Tibial nerve (tissue), 4 donors: Measurements from ENCODE around the gene PIGB.

Experiments used
- EP300 ChIP-seq, 2 donors: sonication (generic); formaldehyde crosslinking; IDR thresholded peaks; one replicate each; pipeline ENCODE4 v1.6.1; 2017; ENCODE audit warnings: antibody characterized with exemption in 2 of 2, mild to moderate bottlenecking in 1 of 2
- TF ChIP-seq, protein P1 (sequence below), 5 experiments: fragments of 200-600 bp in 3 of 5; fragments of 450-650 bp in 2 of 5; sonication (generic) in 3 of 5; IDR thresholded peaks; one replicate each; pipeline ENCODE4 v1.5.1; 2016 to 2019; ENCODE audit warnings: antibody characterized with exemption in 5 of 5, mild to moderate bottlenecking in 3 of 5, moderate library complexity in 2 of 5

DNA sequence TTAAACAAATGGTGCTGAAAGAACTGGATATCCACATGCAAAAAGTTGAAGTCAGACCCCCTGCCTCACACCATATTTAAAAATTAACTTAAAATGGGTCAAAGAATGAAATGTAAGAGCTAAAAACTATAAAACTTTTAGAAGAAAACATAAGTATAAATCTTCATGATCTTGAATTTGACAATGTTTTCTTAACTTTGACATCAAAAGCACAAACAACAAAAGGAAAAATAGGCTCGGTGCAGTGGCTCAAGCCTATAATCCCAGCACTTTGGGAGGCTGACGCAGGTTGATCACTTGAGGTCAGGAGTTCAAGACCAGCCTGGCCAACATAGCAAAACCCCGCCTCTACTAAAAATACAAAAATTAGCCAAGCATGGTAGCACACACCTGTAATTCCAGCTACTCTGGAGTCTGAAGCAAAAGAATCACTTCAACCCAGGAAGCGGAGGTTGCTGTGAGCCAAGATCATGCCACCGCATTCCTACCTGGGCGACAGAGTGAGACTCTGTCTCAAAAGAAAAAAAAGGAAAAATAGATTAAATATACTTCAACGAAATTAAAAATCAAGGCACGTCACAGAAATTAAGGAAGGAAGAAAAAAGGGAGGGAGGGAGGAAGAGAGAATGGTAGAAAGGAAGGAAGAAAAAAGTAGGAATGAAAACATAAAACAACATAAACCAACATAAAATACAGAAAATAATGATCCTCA lies 30.9 kb upstream of the PIGB start:
- TF ChIP-seq, protein P1, sequence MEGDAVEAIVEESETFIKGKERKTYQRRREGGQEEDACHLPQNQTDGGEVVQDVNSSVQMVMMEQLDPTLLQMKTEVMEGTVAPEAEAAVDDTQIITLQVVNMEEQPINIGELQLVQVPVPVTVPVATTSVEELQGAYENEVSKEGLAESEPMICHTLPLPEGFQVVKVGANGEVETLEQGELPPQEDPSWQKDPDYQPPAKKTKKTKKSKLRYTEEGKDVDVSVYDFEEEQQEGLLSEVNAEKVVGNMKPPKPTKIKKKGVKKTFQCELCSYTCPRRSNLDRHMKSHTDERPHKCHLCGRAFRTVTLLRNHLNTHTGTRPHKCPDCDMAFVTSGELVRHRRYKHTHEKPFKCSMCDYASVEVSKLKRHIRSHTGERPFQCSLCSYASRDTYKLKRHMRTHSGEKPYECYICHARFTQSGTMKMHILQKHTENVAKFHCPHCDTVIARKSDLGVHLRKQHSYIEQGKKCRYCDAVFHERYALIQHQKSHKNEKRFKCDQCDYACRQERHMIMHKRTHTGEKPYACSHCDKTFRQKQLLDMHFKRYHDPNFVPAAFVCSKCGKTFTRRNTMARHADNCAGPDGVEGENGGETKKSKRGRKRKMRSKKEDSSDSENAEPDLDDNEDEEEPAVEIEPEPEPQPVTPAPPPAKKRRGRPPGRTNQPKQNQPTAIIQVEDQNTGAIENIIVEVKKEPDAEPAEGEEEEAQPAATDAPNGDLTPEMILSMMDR (IDR thresholded peaks at IDR 0.05), result no peak
- TF ChIP-seq EP300 (IDR thresholded peaks at IDR 0.05), result no peak
